Measurements from ENCODE around the gene SFPQ. TPM values are rescaled to one million over a fixed set of nuclear protein-coding genes. Genes with fewer than 3 reads are reported as not detected.
"Not testable (repeated sequence)": the region's sequence is repeated elsewhere in the genome, so short reads cannot be mapped to it uniquely, and the experiment has no call there.

Gene SFPQ
- total RNA-seq, 1 donor from 2014 or later: 208 TPM

DNA sequence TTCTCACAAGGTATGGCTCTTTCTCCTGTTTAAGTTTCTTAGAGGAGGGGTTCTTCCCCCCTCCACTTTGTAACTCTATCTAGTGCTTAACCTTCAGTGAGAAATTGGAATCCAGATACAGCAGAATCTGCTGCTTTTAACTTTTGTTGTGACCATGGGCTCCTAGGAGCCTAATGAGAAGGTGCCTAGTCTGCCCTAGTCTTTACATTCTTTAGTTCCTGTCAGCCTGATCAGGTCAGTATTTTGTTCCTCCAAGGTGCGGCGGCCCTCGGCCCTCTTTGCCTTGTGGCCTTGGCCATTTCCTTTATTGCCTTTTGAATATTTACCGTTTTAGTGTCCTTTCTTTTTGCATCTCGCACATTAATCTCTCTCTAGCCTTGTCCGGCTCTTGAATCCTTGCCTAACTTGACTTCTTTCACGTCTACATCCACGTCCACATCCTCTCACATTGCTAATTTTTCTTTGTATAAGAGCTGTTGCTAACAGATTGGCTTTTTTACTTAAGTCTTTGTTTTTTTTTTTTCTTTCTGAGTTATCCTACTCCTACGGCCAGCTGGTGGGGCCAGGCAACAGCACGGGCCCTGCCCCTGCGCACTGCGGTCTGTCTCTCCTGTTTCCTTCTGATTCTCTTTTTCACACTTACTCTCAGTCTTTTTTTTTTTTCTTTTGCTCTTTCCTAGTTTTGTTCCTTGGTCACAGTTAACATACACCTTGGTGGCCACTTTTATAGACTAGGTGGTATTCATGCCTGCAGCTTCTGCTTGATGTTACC is 49.0 kb downstream of the SFPQ start:
- no peak for DNase-seq (ENCODE audit: extremely low read depth, low read depth, low spot score)

DNA sequence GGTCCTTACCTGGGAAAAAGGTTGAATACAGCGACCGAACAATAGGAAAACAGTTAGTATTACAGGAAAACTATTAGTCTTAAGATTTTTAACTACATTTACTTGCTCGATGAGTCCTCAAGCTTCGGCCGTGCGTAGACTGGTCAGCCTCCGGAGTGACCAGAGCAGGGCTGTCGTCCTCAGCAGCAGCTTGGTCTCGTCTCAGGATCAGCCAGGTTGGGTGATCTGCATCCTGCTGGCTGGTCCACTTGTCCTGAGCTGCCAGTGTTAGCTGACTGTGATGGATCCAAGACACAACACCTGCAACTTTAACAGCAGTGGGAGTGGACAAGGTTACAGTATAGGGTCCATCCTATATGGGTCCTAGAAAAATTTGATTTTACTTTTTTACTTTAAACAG is 50.2 kb downstream of the SFPQ start:
- not testable (repeated sequence) for DNase-seq (ENCODE audit: extremely low read depth, low read depth, low spot score)

DNA sequence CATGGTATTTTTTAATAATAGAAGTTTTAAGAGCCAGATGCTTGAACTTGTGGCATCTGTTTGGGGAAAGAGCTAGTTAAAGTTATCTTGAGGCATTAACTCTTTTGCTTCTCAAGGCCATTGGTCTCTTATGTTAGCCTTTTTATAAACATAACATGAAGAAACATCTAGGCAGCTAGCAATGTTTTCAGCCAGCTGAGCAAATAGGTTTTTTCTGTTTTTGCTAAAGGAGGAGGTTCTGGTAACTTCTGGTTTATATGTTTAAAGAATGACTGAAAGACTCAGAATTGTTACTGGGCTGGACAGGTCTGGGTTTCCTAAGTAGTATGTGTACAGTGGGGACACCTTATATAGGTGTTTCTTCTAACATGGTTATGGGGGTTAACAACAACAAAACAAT is 50.7 kb downstream of the SFPQ start:
- not testable (repeated sequence) for DNase-seq (ENCODE audit: extremely low read depth, low read depth, low spot score)

DNA sequence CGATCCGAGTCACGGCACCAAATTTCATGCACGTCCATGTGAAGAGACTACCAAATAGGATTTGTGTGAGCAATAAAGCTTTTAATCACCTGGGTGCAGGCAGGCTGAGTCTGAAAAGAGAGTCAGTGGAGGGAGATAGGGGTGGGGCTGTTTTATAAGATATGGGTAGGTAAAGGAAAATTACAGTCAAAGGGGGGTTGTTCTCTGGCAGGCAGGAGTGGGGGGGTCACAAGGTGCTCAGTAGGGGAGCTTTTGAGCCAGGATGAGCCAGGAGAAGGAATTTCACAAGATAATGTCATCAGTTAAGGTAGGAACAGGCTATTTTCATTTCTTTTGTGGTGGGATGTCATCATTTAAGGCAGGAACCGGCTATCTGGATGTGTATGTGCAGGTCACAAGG is 55.4 kb downstream of the SFPQ start:
- DNase-seq (ENCODE audit: extremely low read depth, low read depth, low spot score): not testable (repeated sequence)

DNA sequence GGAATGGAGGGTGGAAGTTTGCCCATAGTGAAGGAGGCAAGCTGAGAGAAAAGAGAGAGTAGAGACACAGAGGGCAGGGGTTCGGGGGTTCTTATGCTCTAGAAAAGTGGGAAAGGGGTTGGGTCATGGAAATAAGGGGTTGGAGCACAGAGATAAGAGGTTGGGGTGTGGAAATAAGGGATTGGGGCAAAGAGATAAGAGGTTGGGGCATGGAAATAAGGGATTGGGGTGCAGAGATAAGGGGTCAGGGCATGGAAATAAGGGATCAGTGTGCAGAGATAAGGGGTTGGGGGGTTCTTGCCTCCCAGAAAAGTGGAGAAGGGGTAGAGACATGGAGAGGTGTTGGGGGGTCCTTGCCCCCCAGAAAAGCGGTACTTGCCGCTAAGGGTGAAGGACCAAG is 56.2 kb downstream of the SFPQ start:
- DNase-seq (ENCODE audit: extremely low read depth, low read depth, low spot score): no peak

Other genes starting within 250 kb of the SFPQ start
- gene TMEM35B, start 207.8 kb downstream of the SFPQ start, total RNA-seq: 31.6 and 56.6 TPM in 2 replicates
- 11.7 and 14.7 TPM in 2 replicates for gene ZMYM6, start 161.2 kb downstream of the SFPQ start, total RNA-seq
- 13.8 and 17.9 TPM in 2 replicates for gene ZMYM1, start 113.8 kb downstream of the SFPQ start, total RNA-seq
- 38.9 and 49.7 TPM in 2 replicates for gene ZMYM4, start 75.6 kb upstream of the SFPQ start, total RNA-seq

All from glomerular endothelial cell (primary cell).